ENCODE measurements around the gene KCTD16.

KCTD16 gene

DNA sequence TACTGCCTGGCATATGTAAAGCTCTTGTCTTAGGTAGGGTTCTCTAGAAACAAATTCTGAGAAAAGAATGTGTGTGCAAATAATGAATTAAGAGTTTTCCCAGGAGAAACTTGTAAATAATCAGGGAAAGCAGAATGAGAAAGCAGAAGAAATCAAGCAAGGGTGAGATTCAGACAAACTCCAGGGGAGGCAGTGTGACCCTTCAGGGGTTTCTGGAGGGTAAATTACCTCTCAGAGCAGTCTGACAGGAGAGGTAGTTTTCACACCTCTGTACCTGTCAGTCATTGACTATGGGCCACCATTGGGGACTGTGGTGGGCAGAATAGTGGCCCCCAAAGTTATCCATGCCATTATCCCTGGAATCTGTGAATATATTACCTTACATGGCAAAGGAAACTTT, 124.6 kb downstream of the KCTD16 start:
- DNase-seq = no peak

DNA sequence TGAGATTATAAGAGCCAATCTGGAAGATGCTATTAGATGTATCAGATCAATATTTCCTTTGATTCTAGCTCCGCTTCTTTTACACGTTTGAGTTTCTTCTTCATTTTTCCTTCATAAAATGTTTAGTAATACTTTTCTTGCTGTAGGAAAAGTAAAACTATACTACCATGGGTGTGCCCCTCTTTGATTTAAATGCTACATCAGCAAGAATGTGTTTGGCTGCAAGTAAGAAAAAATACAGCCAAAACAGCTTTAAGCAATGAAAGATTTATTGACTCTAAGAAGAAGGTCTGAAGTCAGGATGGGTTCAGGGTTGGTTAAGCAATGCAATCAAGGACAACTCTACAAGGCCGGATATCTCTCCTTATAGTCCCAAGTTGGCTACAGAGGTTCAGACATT, 126.4 kb downstream of the KCTD16 start:
- DNase-seq = no peak

DNA sequence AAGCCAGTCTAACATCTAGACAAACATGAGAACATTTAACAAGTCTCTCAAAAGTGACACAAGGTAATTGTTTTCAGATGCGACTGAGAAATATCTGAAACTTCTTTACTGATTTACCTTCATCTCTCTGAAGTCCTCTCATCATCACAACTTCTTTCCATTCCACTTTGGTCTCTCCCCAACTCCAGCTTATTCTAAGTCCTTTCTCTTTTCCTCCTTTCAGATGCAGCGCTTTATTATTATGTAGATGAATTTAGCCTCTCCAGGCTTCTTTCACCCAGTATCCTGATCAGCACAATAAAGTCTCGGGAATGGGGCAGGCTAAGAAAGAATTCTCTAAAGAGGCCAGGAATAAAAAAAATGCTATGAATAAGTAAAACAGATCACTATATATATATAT, 128.0 kb downstream of the KCTD16 start:
- no peak for DNase-seq

DNA sequence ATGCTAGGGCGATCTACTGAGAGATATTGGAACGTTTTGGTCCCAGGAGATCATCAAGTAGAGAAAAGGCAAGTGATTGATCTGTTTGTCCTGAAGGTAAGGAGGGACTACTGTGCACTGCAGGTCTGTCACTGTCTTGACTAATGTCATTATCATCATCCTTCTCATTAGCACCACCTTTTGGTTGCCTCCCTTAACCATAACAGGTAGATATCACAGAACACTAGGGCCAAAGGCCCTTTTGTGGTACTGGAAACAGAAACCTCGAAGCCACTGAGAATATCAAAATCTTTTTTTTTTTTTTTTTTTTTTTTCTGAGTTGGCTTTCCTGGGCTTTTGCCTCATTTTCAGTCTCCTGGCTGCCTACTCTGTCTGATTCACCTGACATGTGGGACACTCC, 134.0 kb downstream of the KCTD16 start:
- DNase-seq = peak; percentile 39

DNA sequence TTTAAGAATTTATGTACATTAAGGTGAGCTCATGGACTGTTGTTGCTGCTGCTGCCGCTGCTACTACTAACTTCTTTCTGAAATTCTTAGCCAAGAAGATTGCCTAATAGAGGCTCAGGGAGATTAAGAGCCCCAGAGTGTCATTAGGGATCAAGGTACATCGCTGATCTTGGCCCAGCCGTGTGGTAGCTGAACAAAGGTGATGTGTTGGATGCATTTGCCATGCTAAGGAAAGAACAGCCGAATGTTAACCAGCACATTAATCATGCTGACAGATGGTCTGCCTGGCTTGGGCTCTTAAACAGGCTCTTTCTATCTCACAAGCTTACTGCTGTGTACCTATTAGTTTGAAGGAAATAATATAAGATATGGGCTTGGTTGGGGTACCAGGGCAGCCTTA, 137.1 kb downstream of the KCTD16 start:
- DNase-seq = no peak

DNA sequence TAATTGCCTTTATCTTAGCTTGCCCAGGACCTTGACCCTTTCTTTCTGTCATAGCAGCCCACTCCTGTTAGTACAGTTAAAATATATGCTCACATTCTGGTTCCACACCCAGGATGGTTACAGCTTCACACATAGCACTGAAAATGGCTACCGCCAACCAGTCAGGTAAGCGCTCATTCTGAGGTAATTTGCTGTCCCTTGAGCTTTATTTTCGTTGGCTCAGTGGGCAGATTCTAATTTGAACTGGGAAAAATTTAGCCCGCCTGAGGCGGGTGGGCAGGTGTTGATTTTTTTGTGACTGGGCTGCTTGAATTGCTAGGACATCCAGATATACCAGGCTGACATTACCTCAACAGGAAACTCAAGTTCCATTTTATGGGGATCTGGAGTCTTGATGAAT, 137.5 kb downstream of the KCTD16 start:
- no peak for DNase-seq

DNA sequence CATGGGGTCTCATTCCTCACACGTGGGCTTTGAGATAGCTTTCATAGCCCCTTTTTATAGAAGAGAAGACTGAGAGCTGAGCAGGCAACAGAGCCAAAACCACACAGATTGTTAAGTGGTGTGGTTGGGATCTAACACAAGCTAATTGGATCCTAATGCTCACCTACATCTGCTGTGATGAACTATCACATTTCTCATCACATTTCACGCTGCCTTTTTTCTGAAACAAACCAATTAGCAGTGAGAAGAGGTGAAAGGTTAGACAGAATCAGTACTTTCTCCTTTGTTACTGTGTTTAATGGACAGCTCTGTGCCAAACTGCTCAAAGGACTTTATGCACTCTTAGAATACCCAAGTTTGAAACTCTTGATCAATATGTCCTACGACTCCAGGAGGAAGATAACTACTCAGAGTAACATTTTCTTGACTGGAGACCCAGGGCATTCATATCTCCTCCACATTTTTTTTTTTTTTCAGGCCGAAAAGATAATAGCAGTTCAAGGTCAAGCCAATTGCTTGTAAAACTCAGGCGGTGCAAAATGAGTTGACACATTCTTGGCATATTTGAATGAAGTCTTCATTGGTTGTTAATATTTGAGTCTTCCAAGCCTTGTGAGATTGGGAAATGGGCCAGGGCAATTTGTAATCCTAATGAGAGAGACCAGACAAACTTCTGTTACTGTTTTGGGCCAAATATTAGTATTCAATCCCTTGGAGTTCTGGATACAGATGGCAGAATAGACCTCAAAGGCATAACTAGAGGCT, 138.4 kb downstream of the KCTD16 start:
- DNase-seq = no peak

DNA sequence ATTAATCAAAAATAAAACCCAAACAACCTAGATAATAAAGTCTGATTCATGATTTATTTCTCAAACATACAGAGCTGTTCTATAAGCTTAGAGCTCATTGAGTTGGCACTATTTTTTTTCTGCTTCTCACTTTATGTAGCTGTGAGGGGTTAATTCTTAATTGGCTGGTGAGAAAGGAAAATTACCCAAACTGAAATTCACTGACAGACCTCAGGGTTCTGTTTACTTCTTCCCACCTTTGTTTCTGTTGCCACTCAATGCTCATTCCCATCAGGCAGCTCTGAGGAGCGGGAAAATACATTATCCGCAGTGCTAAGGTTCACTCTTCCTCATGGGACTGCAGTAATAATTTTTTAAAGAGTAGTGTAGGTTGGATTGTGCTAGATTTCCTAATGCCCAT, 139.9 kb downstream of the KCTD16 start:
- DNase-seq = no peak

DNA sequence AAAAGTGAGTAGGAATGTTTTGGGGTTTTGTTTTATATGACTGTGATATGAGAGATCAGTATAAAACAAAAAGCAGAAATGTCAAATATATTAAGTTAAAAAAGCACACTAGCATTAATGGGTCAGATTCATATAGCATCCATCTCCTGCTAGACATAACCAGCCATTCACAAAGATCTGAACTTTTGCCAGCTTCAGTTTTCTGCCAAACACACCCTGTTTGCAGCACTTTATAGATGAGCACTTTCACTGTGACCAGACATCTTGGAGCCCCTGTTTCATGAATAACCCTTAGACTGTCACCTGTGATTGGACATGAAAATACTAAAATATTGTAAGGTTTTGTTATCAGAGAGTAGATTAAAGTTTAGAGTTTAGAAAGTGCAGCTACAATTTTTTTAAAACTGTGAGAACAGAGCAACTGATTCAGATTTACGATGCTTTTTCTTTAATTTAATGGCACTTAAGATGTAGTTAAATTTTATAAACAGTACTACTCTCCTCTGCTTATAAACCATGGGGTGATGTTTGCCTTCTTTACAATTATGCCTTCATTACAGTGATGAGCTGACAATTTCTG, 142.6 kb downstream of the KCTD16 start:
- no peak for DNase-seq

DNA sequence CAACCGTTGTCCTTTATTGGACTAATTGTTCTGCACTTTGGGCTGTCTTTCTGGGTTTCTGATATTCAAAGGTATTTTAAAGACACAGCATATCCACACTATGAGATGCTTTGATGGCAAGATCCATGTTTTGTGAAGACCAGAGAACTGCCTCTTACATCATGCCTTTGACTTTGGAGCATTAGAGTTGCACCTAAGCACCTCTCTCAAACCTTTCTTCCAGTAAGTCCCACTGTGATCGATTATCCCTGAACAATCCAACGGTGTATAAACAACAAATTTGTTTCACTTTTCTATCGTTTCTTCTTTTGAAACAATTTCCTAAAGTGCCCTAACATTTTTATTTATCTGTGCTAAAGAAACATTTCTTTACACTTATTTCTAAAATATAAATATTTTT, 144.4 kb downstream of the KCTD16 start:
- DNase-seq = peak; percentile 30

DNA sequence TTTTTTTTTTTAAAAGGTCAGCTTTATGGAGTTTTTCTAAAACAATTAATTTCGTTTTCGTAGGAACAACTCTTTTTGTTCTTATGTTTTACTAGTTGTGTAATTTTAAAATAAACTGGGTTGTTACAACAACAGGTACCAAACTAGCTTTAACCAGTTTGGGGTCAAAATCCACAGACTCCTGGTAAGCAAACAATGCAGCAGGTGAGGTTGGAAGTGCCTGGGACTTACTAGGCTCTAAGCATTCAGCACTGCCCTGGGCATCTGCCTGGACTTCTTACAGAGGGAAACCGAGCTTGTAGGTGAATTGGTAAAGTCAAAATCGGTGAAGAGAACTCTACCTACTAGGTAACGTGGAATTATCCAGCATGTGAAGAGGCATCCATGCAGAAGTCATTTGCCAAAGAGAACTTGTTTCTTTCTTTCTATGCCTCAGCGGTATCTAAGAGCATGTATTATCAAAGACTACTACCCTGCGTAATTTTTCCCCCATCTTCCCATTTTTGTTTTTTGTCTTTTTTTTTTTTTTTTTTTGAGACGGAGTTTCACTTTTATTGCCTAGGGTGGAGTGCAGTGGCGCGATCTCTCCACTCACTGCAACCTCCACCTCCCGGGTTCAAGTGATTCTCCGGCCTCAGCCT, 145.4 kb downstream of the KCTD16 start:
- peak; percentile 98 for DNase-seq

DNA sequence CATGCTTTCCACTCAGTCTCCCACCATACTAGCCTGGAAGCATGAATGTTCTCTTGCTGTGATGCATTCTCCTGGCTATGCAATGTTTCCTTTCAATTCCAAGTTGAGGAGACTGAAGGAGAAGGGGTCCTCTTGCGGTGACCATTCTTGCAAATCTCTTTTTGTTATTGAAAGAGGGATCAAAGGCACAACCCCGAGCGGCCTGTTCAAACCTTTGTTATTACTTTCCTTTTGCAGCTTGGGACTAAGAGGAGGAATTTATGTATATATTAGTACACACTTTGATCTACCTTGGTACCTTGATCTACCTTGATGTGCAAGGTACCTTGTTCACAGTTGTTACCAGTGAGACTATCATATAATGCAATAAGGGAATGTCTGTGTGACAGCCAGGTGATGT, 147.3 kb downstream of the KCTD16 start:
- DNase-seq = no peak

DNA sequence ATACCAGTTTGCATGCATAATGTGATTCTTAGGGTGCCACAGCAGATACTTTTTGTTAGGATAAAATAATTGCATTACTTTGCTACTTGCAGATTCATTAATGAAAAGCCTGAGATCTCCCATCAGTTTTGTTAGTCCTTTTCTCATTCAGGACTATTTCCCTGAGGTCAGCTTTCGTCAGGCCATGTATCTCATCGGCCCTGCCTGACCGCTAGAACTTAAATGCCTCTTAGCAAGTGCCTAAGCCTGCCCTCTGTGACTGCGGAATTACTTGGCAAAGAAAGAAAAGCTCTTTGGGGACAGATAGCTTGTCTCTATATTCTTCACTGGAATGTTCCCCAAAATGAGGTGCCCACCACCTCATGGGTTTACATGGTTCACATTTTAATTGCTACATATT, 147.8 kb downstream of the KCTD16 start:
- no peak for DNase-seq

DNA sequence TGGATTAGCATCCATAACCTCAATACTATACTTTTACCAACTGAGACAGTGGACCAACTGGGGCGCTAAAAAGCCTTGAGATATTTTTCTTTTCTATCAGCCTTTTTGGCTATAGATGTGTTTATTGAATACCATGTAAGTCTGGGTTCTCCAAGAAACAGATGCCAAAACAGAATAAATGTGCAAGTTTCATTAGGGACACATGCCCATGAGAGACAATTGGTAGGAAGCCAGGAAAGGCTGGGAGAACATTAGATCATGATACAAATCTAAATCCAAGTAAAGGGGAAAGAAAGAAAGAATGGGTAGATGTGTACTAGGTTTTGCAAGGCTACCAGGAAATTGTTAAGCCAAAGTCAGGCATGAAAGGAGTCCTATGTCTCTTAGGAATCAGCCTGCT, 152.5 kb downstream of the KCTD16 start:
- peak; percentile 9 for DNase-seq

DNA sequence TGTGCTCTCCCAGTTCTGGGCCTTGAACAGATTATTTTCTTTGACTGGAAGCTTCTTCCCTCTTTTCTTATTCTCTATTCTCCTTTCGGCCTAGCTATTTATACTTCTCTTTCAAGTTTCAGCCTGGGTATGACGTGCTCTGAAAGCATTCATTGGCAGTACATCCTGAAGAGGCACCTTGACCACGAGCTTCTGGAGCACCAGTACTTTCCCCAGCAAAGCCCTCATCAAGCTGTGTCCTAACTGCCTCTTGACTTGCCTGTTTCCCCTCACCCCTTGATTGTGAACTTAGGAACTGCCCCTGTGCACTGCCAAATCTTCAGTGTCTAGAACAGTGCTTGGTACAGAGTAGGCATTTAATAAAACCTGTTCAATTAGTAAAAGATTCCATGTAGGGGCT, 154.9 kb downstream of the KCTD16 start:
- no peak for DNase-seq

DNA sequence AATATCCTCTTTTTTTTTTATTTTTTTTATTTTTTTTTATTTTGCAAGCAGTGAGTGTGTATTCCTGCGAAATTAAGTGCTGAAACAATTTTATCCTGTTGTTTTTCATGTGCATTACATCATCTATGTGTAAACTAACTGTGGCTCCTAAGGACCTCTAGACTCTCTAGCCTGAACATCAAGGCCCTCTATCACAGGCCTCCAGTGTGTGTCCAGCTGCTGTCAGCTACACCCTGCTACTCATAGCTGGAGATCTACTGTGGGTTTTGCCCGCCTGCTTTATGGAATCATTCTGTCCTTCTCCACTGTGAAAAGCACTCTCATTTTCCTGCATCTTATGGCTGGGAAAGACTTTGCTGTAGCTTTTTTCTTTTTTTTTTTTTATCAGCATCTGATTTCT, 157.8 kb downstream of the KCTD16 start:
- DNase-seq = peak; percentile 98

DNA sequence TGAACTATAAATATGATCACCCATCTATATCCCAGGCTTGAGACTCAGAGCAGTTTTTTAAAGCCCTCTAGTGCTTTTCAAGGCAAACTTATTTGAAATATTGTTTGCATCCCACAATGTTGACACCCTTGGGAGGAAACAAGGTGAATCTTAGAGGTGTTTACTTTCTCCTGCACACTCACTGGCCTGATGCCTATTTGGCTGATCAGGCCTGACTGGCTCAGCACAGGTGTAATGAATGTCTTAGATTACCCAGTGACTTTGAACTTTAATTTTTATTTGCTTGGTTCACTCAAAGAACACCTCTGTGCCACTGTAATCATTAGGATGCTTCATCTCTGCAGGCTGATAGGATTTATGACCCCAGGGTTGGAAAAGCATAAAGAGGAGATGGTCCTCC, 158.3 kb downstream of the KCTD16 start:
- peak; percentile 74 for DNase-seq

DNA sequence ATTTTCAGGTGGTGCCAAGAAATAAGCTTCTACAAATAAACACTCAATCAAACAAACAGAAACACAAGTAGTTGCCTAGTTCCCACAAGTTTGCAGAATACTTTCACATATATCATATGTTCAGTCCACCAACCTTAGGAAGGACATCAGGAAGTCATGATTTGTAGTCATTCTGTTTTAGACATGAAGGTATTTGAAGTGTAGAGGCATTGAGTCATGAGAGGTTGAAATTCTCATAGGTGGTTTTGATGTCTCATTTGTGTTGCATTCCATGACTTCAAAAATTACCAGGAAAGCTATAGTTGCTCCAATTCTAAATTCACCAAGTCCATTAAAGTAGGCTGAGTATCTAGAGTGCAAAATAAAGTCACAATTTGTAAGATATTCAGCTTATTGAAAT, 159.0 kb downstream of the KCTD16 start:
- DNase-seq = peak; percentile 66

DNA sequence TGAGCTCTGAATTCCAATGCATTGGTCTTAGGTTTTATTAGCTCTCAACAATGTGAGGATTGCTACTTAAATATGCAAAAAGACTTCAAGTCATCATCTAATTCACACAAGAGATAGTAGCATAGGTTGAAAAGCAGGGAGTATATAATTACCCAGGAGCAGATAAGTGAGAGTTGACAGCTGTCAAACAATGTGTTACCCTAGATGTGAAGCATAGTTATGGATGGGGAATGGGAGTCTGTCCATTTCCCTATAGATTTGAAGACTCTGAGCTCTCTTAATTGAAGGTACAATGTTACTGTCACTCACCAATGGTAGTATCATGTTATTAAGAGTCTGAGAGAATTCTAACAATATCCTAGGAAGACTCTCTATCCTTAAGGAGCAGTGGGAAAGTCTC, 160.7 kb downstream of the KCTD16 start:
- no peak for DNase-seq

DNA sequence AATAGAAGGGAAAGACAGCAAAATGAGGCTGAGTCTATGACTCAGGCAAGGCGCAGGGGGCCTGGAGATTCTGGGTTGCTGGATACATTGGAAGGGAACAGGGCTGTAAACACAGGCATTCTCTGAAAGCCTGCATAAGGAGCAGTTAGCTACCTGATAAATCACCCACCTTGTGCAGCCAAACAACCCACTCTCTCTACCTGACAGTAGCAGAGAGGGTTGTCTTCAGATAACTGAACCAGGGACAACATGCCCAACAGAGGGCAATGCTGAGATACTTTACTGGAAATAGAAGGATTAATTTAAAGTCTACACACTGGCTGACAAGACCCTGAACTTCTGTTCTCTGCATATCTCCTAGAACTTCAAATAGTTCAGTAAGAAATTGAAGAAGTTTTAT, 161.6 kb downstream of the KCTD16 start:
- peak; percentile 49 for DNase-seq

DNA sequence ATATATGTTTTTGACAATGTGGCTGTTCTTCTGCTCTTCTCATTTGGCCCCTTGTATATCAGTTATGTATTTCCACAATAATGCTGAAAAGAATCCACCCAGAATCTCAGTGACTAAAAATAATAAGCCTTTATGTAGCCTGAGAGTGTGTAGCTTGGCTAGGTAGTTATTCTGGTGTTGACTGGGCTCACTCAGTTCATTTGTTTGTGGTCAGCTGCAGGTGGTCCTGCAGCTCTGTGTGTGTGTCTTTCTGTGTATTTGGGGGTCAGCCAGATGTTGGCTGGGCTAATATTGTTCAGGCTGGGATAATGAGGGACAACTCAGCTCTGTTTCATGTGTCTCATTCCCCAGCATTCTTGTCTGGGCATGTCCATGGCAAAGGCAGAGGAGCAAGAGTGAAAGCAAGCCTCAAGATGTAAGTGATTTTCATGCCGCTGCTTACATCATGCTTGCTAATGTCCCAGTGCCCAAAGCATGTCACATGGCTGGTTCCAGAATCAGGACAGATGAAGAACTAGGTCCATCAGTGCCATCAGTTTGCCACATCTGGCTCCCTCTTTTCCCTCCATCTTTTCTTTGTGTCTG, 162.8 kb downstream of the KCTD16 start:
- DNase-seq = peak; percentile 12

DNA sequence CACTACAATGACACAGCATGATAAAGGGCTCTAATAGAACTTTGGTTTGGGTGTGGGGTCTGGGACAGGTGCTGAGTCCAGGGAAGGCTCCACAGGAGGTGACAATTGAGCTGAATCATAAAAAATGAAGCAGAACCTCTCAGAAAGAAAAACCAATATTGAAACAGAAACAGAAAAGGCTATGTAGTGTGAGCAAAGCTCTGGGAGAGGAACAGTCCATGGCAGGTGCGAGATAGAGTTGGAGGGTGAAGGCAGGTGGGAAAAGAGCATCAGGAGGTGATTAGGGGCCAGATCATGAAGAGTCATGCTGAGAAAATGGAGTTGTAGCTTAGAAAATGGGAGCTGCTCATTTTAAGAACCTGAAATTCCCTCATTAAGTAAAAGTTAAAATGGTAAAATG, 164.9 kb downstream of the KCTD16 start:
- peak; percentile 96 for DNase-seq

DNA sequence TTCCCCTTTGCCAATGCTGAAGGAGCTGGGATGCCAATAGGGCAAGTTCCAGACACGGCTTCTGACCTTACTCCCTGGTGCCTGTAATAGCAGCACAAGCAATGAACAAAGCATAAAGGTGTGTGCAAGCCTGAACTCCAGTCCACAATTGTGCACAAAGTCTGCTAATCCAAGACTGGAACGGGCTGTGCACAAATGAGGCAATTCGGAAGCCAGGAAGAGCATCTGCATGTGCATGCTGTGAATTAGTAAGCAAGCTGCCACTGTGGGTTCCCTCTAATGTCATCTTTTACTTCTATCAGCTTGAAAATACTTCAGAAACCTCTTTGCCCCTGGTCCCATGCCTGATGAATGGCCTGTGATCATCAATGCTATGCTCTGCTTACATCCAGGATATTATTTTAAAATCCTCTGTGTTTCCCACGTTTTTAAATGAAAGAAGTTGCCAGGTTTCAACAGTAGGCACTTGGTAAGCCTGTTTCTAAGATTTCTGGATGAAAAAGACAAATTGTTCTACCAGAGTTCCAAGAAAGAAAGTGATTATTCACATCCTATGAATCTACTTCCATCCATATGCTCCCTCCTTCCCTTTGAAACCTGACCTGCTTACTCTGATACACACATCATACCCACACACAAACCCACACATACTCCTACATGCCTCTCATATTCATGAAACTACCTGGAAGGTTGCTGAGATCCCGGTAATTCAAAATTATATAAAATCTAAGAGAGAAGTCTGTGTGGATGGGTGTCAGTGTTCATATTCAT, 165.7 kb downstream of the KCTD16 start:
- peak; percentile 58 for DNase-seq
